Measurements from ENCODE around the gene LHPP. TPM values are rescaled to one million over a fixed set of nuclear protein-coding genes. Genes with fewer than 3 reads are reported as not detected.

The LHPP gene
- total and polyA plus RNA-seq, 10 of the 15 experiments (the other 5 are each of a cell fraction or from before 2014, with no cell fraction given), result 0.79 to 9.8 (median 6.7) TPM

- no peak overlapping the region for H3K4me2 ChIP-seq (ENCODE audit: control insufficient read depth, insufficient read depth)
- no peaks in the 10 kb centered on the region; the same call in 1 of the 2 replicates for H3K79me2 ChIP-seq (ENCODE audit: control insufficient read depth, insufficient read depth, low read length)
- peaks cover 4% of the 10 kb centered on the region; the same call in 1 of the 2 replicates for H4K20me1 ChIP-seq (ENCODE audit: control insufficient read depth, insufficient read depth)
- ChIA-PET RAD21 (ENCODE audit: unreplicated experiment) (interaction anchor here (0.8 to 1.9 kb wide), 3 partner anchors 29 to 81 kb away, joined by 3 to 6 read pairs (median 5); no protein-coding TSS in a partner anchor), POLR2A (interaction anchor here (0.8 to 1.2 kb wide), 2 partner anchors 11 to 37 kb away, joined by 3 read pairs; no protein-coding TSS in a partner anchor), SMC1A (ENCODE audit: uncharacterized antibody, unreplicated experiment) (interaction anchor here (1.1 to 4.0 kb wide), 7 partner anchors 10 to 82 kb away, joined by 3 to 24 read pairs (median 5); no protein-coding TSS in a partner anchor), CTCF (interaction anchor here (1.2 to 2.4 kb wide), 2 partner anchors 64 to 82 kb away, joined by 3 to 12 read pairs; no protein-coding TSS in a partner anchor)
- BruUV-seq (replicated peaks), result no TSS peak
- peaks cover 12% of the 10 kb centered on the region for H3K4me1 ChIP-seq (ENCODE audit: control insufficient read depth, insufficient read depth, low read length)
- H3K36me3 ChIP-seq (ENCODE audit: control insufficient read depth in 2 of 2, insufficient read depth in 2 of 2, low read length in 1 of 2), result peaks cover 0 to 9% of the 10 kb centered on the region in 2 experiments
- no peaks in the 10 kb centered on the region for H3K9me3 ChIP-seq (replicated peaks; ENCODE audit: control insufficient read depth, insufficient read depth, low read length)
- intact Hi-C loops (cut with micrococcal nuclease; ENCODE audit: unreplicated experiment), result no loop called here
- no peak overlapping the region for H2AFZ ChIP-seq (ENCODE audit: control insufficient read depth, low read depth, low read length)
- in situ Hi-C loops (cut with MboI), result no loop called here
- WGBS (ENCODE audit: insufficient coverage, insufficient replicate concordance, low lambda C conversion rate, missing lambda C conversion rate), result 73% methylated on average over 2 of the region's 2 CpGs
- H3K27ac ChIP-seq (ENCODE audit: control insufficient read depth, insufficient read depth), result no peak overlapping the region
- no peak for DNase-seq (ENCODE audit: low read depth, low spot score)
- no peaks in the 10 kb centered on the region for H3K27me3 ChIP-seq (replicated peaks in 1 of 2; ENCODE audit: control insufficient read depth in 2 of 2, insufficient read depth in 2 of 2, low read length in 1 of 2)
- no peak for FAIRE-seq
- no peak overlapping the region for H3K4me3 ChIP-seq
- no peak for ATAC-seq
- TF ChIP-seq E4F1 (IDR thresholded peaks at IDR 0.05; ENCODE audit: borderline replicate concordance, partially characterized antibody), result no peak
- TF ChIP-seq ZBTB4 (CRISPR knock-in tag; IDR thresholded peaks at IDR 0.05), result no peak
- H3K9ac ChIP-seq (ENCODE audit: control insufficient read depth, insufficient read depth, low read length), result no peak overlapping the region
These were observed 197.8 kb downstream of the LHPP start for GRCh38 chr10:124659380-124659779.
